Esophagus squamous epithelium (tissue), 5 donors: ENCODE measurements around the gene PLEKHG3. TPM values are rescaled to one million over a fixed set of nuclear protein-coding genes. Genes with fewer than 3 reads are reported as not detected.

Source experiments
- DNase-seq: peaks from one replicate; lab custom pipeline; 2025; lab: John Stamatoyannopoulos, UW
- H3K27ac ChIP-seq, 4 donors: fragments of 200-600 bp; sonication (generic); one replicate each; pipeline ENCODE4 v1.5.1; 2016 to 2019; ENCODE audit warnings: mild to moderate bottlenecking in 1 of 4
- H3K27me3 ChIP-seq, 4 donors: fragments of 200-600 bp; sonication (generic); 1 replicate in 3 of 4; 2 replicates in 1 of 4; pipeline versions ENCODE4 v1.5.1 to v1.6.0; 2017 to 2021; ENCODE audit warnings: antibody characterized with exemption in 1 of 4
- H3K36me3 ChIP-seq, 3 donors: fragments of 200-600 bp; sonication (generic); one replicate each; pipeline ENCODE4 v1.5.1; 2016 to 2019
- H3K4me1 ChIP-seq, 3 donors: fragments of 200-600 bp; sonication (generic); one replicate each; pipeline ENCODE4 v1.5.1; 2017 to 2019
- H3K4me3 ChIP-seq, 4 donors: fragments of 200-600 bp; sonication (generic); 1 replicate in 3 of 4; 2 replicates in 1 of 4; pipeline ENCODE4 v1.5.1; 2016 to 2019; ENCODE audit warnings: mild to moderate bottlenecking in 2 of 4, moderate library complexity in 1 of 4
- H3K9me3 ChIP-seq, 3 donors: fragments of 200-600 bp; sonication (generic); one replicate each; pipeline ENCODE4 v1.5.1; 2016 to 2019
- CTCF ChIP-seq, 6 experiments: fragments of 450-650 bp in 4 of 6; fragments of 200-600 bp in 2 of 6; sonication (generic) in 2 of 6; IDR thresholded peaks; one replicate each; pipeline ENCODE4 v1.5.1; 2016 to 2019; ENCODE audit warnings: antibody characterized with exemption in 6 of 6, mild to moderate bottlenecking in 4 of 6, moderate library complexity in 4 of 6
- POLR2A ChIP-seq, 4 donors: fragments of 450-650 bp; IDR thresholded peaks; one replicate each; pipeline ENCODE4 v1.6.1; 2017; ENCODE audit warnings: antibody characterized with exemption in 4 of 4, mild to moderate bottlenecking in 4 of 4, moderate library complexity in 3 of 4
- WGBS, 2 donors: methylation state at CpG; one replicate each; pipeline ENCODE4 v1.1.5; 2018; 5-methylcytosine and 5-hydroxymethylcytosine counted together
- intact Hi-C: fragments of 100-400 bp; cut with DNase I; formaldehyde crosslinking; loops from one replicate; pipeline ENCODE4 v1.15.0; 2022
- total RNA-seq, 4 donors: library from RNA; depleted of rRNA; stranded (reverse); fragments of >200 nt; gene quantifications; one replicate each; pipeline ENCODE4 v1.1.0, GENCODE V29; 2016
- donor health status: DM: yes; HTN: yes; CAD: no.

PLEKHG3 gene
- total RNA-seq, 4 donors from 2014 or later, result 44.6 to 87.8 (median 60.8) TPM

DNA sequence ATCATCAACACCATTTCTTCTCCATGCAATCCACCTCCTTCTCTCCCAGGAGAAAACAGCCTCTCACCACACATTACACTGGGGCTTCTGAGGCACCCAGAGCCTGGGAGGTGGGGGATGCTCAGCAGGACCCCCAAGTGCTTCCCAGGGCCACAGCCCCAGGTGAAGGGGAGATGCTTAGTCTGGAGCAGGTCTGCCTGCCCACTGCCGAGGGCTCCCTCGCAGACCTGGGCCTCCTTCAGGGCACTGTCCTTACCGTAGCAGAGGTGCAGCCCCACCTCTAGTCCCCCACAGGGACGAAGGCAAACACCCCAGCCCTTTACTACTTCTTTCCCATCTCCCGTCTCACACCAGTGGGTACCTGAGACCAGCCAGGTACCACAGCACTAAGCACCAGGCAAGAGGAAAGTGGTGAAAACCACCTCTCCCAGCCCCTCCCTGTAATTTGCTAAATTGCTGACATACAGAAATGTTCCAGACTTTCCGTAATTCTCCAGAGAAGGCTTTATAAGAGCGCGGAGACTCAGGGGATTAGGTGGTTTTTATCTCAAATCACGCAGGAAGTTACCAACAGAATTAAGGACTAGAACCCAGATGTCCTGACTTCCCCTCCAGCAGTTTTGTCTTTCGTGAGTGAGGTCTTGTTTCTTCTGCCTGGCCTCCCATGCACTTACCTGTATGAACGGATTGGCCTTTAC is 59.0 kb downstream of the PLEKHG3 start:
- intact Hi-C loops, result loop anchor here (5.0 kb wide), 1 partner anchor 91 kb away; no protein-coding TSS in a partner anchor
- Histone ChIP-seq H3K27ac (peak overlapping the region in 2 of 4 donors; percentile 82 to 86), H3K36me3 (no peaks in the 10 kb centered on the region), H3K9me3 (no peaks in the 10 kb centered on the region), H3K4me3 (no peak overlapping the region), H3K27me3 (no peaks in the 10 kb centered on the region), H3K4me1 (peaks cover 35 to 72% (median 42%) of the 10 kb centered on the region in 3 donors)
- TF ChIP-seq POLR2A (IDR thresholded peaks at IDR 0.05) (no peak), CTCF (IDR thresholded peaks at IDR 0.05) (no peak)
- no peak for DNase-seq
- 63 to 72% methylated on average over 11 of the region's 11 CpGs for WGBS, 2 donors

DNA sequence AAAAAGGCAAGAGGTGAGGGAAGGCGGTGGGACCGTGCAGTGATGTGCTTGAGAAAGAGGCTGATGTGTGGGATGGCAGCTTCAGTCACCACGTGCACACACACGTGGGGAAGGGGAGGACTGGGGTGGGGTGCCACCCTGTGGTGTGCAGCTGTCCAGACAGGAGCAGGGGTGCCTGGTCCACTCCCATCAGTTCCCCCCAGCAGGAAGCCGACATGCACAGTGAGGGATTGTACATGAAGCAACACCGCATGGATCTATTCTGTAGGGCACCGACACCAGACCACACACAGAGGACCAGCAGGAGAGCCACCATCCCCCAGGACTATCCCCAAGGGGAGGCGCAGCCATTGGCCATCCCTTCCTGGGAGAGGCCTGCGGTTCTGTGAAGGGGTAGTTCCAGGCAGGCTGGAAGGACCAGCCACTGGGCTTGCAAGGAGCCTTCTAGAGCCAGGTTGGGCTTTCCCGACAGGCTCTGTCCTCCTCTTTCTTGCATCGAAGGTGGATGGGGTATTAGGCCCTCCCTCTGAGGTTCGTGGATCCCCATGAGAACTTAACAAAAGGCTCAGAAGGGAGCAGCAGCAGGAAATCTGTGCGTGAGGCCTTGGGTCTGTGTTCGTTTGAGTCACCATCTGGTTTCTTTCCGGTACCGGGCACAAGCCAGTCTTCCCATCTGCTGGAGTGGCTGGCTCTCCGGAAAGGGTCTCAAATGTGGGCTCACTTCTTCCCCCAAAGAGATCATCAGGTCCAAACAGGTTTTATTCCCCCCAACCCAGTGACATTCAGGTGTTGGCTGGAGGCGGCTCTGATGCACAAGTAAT is 59.8 kb downstream of the PLEKHG3 start:
- no peaks in the 10 kb centered on the region for H3K36me3 ChIP-seq
- 51 to 57% methylated on average over 9 to 13 of the region's 18 CpGs for WGBS, 2 donors
- no peaks in the 10 kb centered on the region for H3K9me3 ChIP-seq
- H3K27me3 ChIP-seq, result no peaks in the 10 kb centered on the region
- no peak for DNase-seq
- intact Hi-C loops, result loop anchor here (5.0 kb wide), 1 partner anchor 92 kb away; no protein-coding TSS in a partner anchor
- peaks cover 28 to 64% (median 34%) of the 10 kb centered on the region in 3 donors for H3K4me1 ChIP-seq
- H3K4me3 ChIP-seq, result peak overlapping the region in 1 of 4 donors; percentile 56
- peak overlapping the region; percentile 11 to 86 (median 48) for H3K27ac ChIP-seq
- TF ChIP-seq POLR2A (IDR thresholded peaks at IDR 0.05) (no peak), CTCF (IDR thresholded peaks at IDR 0.05) (no peak)

GRCh38 chr14:64764641-64765520 is 60.7 kb downstream of the PLEKHG3 start:
- no peak for DNase-seq
- intact Hi-C loops, result loop anchor here (5.0 kb wide), 1 partner anchor 93 kb away; no protein-coding TSS in a partner anchor
- Histone ChIP-seq H3K4me3 (peak overlapping the region in 3 of 4 donors; percentile 21 to 56 (median 29)), H3K36me3 (no peaks in the 10 kb centered on the region), H3K9me3 (no peaks in the 10 kb centered on the region), H3K4me1 (peaks cover 24 to 55% (median 34%) of the 10 kb centered on the region in 3 donors), H3K27ac (peak overlapping the region; percentile 11 to 86 (median 48)), H3K27me3 (no peaks in the 10 kb centered on the region)
- TF ChIP-seq CTCF (IDR thresholded peaks at IDR 0.05) (peak; percentile 85 to 93 (median 91)), POLR2A (IDR thresholded peaks at IDR 0.05) (no peak)
- 23 to 29% methylated on average over 14 to 23 of the region's 29 CpGs for WGBS, 2 donors

DNA sequence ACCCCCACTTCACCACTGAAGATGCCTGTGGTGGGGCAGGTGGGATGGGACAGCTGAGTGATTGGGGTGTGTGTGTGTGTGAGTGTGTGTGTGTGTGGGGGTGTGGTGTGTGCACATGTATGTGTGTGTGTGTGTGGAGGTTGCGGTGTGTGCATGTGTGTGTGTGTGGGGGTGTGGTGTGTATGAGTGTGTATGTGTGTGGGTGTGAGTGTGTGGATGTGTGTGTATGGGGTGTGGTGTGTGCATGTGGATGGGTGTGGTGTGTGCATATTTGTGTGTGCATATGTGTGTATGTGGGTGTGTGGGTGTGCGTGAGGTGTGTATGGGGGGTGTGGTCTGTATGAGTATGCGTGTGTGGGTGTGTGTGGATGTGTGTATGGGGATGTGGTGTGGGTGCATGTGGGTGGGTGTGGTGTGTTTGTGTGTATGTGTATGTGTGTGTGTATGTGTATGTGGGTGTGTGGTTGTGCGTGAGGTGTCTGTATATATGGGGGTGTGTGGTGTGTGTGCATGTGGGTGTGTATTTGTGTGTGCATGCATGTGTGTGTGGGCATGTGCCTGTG is 61.6 kb downstream of the PLEKHG3 start:
- no peak overlapping the region for H3K4me3 ChIP-seq
- TF ChIP-seq CTCF (IDR thresholded peaks at IDR 0.05) (no peak), POLR2A (IDR thresholded peaks at IDR 0.05) (no peak)
- DNase-seq, result no peak
- intact Hi-C loops, result no loop called here
- H3K4me1 ChIP-seq, result peaks cover 24 to 51% (median 34%) of the 10 kb centered on the region in 3 donors
- 78 to 90% methylated on average over 4 of the region's 4 CpGs for WGBS, 2 donors
- no peaks in the 10 kb centered on the region for H3K27me3 ChIP-seq
- H3K9me3 ChIP-seq, result no peaks in the 10 kb centered on the region
- no peak overlapping the region for H3K27ac ChIP-seq
- H3K36me3 ChIP-seq, result no peaks in the 10 kb centered on the region
